Activated CD4-positive, alpha-beta T cell treated with anti-CD3 and anti-CD28 coated beads for 4 hours (primary cell): Measurements from ENCODE around the gene FASTK.

Experiments
- DNase-seq, 2 donors: peaks; one replicate each; pipeline ENCODE4 v3.0.0-alpha.2; 2020

Gene FASTK

GRCh38 chr7:151095123-151095797 is 14.7 kb upstream of the FASTK start:
- DNase-seq, result no peak

- DNase-seq, result no peak
These were observed 14.1 kb upstream of the FASTK start for GRCh38 chr7:151094675-151095074.

GRCh38 chr7:151093748-151094147 is 13.1 kb upstream of the FASTK start:
- DNase-seq, result no peak

DNA sequence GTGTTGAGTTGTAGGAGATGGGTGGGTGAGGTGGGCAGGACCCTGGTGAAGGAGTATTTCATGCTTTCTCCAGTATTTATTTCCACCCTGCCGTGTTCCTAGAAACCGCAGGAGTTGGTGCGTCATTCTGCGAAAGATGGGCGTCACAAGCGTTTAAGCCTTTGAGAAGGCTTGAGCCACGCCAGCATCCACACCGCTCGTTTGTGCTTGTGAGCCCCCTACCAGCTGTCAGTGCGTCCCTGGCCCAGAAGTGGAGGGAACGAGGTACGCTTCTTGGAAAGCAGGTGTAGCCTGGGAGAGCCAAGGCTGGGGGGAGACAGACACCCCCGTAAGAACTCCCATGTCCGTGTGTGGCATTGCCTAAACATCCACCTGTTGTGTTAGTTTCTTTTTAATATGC is 11.4 kb upstream of the FASTK start:
- no peak for DNase-seq

DNA sequence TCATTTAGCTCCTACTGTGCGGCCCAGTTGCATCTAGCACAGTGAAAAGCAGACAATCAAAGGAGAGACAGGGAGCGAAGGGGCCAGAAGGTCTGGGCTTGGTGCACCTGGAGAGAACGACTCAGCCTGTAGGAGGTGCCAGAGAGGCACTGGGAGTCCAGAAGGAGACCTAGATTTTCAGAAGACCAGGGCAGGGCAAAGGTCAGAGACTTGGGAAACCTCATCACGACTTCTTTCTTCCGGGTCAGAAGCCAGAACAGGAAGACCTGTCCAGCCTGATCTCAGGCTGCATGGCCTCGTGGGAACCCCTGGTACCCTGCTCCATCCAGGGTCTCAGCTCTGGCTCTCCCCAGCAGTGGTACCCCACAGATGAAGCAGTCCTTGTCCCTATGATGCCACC is 10.8 kb upstream of the FASTK start:
- no peak for DNase-seq

DNA sequence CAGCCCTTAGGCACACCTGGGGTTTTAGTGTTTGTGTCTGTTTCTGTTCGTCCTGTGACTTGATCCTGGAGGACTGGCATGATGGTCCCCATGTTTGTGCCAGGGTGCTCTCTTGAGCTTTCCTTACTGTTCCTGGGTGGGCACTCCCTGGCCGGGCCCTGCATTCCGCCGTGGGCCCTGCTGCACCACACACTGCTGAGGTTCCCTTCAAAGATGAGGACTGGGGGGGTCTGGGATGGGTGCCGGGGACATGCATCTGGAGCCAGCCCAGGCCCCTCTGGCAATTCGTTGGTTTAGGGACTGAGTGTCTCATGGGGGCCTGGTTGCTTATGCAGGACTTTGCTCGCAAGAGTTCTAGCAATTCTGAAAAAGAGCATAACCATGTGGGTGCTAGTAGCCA is 10.4 kb upstream of the FASTK start:
- DNase-seq, result no peak

- DNase-seq, result no peak
These were observed 9.5 kb upstream of the FASTK start for GRCh38 chr7:151089893-151090730.

GRCh38 chr7:151088856-151089699 is 8.5 kb upstream of the FASTK start:
- DNase-seq, result no peak

DNA sequence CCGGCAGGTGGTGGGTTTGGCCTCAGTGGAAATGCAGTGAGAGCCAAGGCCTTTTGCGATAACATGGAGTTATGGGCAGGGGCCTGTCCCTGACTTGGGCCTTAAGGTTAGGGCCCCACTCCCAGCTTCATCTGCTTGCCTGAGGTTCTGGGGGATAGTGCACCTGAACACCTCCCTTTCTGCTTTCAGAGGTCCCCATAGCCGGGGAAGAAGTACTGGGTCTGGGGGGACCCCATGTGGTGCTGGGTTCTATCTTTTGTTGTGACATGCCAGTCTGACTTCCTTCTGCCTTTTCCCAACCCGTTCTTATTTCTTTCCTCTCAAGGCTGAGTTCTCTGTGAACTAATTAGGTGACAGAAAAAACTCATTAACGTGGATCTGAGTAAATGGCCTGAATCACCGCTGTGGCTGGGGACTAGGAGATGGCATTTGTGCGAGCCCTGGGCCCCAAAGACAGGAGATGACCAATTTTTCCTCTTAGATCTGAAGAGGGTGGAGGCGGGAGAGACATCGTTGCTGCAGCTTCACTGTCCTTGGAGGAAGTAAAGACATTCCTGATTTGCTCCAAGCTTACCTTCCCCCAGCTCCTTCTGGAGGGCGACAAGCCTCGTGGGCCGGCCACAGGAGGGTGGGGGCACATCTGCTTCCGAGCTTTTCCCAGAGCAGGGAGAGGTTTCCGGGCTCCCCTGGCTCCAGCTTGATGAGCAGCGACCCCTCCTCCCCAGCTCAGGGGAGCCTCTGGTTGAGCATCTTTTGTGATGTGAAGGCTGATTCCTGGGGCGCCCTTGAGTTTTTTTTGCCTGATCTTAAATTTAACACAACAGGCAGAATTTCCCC is 7.6 kb upstream of the FASTK start:
- no peak for DNase-seq

GRCh38 chr7:151087245-151088018 is 6.8 kb upstream of the FASTK start:
- peak in 1 of 2 donors; percentile 29 for DNase-seq

DNA sequence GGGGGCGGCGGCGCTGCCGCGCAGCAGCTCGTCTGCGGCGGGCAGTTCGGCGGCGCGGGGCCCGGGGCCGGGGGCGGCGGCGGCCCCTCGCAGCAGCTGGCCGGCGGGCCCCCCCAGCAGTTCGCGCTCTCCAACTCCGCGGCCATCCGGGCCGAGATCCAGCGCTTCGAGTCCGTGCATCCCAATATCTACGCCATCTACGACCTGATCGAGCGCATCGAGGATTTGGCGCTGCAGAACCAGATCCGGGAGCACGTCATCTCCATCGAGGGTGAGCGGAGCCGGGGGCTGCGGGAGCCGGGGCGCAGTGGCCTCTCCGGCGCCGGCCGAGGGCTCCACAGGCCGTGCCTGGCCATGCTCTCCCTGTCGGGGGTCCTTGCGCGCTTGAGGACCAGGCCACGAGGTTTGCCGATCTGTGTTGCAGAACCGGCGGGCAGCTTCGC is 6.2 kb upstream of the FASTK start:
- no peak for DNase-seq

- DNase-seq, result peak; percentile 54 to 66
These were observed 5.3 kb upstream of the FASTK start, which contains the start of gene AGAP3 for GRCh38 chr7:151085691-151086620. Gene AGAP3 (plus strand): TSS chr7:151086475. CDS start chr7:151086742, 267 bp downstream.

DNA sequence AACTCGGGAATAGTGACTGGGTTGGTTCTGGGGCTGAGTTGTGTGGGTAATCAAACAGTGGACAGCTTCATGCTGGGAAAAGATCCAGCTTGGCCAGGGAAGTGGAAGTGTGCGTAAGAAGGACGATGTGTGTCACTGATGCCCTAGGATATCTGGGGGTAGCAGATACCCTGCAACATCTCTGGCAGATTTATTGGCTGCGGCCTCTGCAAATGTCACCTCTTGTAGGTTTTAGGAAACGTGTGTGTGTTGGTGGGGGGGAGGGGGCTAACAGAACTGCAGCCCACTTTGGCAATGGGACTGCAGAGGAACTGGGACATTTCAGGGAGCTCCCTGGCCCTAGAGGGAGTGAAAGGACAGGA is 4.7 kb upstream of the FASTK start:
- no peak for DNase-seq

DNA sequence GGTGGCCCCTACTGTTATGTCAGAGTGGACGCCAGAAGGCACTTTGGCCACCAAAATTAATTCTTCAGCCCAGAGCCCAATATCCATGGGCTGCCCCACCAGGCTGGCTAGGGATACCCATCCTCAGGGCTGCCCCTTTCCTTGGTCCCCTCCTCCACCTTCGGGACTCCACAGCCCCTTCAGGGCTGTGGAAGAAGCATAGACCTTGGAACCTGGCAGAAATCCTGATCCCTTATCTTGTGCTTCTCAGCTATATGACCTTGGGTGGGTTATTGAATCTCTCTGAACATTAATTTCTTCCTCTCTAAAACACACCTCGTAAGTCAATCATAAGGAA is 3.2 kb upstream of the FASTK start:
- no peak for DNase-seq

- DNase-seq, result peak; percentile 85 to 87
These were observed 2.6 kb upstream of the FASTK start, which contains the start of gene TMUB1 for GRCh38 chr7:151083071-151083823. Gene TMUB1 (minus strand): TSS chr7:151083493. CDS start chr7:151082563, 930 bp downstream.

DNA sequence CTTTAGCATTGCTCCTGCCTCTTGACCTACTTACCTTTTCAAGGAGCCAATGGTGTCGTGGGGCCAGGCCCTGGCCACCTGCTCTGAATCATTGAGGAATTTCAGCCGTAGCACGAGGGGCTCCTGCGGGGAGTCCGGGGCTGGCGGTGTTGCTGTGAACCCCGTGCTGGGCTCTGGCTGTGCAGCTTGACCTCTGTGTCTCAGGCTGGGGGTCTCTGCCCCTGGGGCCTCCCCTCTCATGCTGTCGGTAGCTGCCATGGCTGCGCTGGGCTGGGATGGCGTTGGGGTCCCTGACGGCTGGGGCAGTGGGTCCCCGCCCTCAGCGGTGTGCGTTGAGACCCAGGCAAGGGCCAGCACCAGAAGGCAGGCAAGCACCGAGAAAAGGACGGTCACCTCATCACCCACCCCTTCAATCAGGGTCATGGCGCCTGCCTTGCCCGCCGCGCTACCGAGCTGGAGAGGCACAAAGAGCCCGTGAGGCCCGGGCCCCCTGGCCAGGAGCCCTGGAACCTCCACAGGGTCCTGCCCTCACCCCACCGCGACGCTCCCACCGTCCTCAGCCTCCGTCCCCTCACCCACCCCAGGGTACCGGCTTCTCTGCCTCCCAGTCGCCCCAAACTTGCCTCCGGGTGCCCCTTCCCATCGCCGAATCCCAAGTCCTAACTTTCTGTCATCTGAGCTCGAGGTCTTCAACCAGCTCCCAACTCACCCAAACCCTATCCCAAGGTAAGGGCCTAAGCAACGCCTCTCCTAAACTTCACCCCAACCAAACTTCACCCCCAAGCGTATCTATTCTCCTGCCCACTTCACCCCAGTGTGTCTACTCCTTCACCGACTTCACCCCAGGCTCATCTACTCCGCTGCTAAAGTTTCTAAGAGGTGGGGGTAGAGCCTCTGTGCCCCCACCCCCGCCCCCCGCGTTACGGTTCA is 1.8 kb upstream of the FASTK start:
- DNase-seq, result no peak

- DNase-seq, result no peak
These were observed 827 bp upstream of the FASTK start for GRCh38 chr7:151081170-151082101.
